Hepatocyte (in vitro differentiated cells): ENCODE results near the gene DHX9. TPM values are rescaled to one million over a fixed set of nuclear protein-coding genes. Genes with fewer than 3 reads are reported as not detected.

Experiments
- DNase-seq: peaks from one replicate; pipeline ENCODE4 v3.0.0-alpha.2; 2016; ENCODE audit warnings: low spot score
- H2AFZ ChIP-seq: fragments of 200-600 bp; sonication (generic); 2 replicates; pipeline ENCODE4 v1.6.0; 2016; ENCODE audit warnings: antibody characterized with exemption, mild to moderate bottlenecking
- H3K27ac ChIP-seq: fragments of 200-600 bp; sonication (generic); 2 replicates; pipeline ENCODE4 v1.5.1; 2016; ENCODE audit warnings: mild to moderate bottlenecking
- H3K27me3 ChIP-seq: fragments of 200-600 bp; sonication (generic); 2 replicates; pipeline ENCODE4 v1.6.1; 2016
- H3K36me3 ChIP-seq: fragments of 200-600 bp; sonication (generic); replicated peaks from 2 replicates; pipeline ENCODE4 v1.5.1; 2016; ENCODE audit warnings: low read depth; ENCODE audit not compliant: insufficient read depth
- H3K4me1 ChIP-seq: fragments of 200-600 bp; sonication (generic); 2 replicates; pipeline ENCODE4 v1.5.1; 2016; ENCODE audit warnings: mild to moderate bottlenecking, moderate library complexity; ENCODE audit not compliant: insufficient read depth
- H3K4me2 ChIP-seq: fragments of 200-600 bp; sonication (generic); 2 replicates; pipeline ENCODE4 v1.6.0; 2016
- H3K4me3 ChIP-seq: fragments of 200-600 bp; sonication (generic); 2 replicates; pipeline ENCODE4 v1.5.1; 2016; ENCODE audit warnings: mild to moderate bottlenecking
- H3K79me2 ChIP-seq: fragments of 200-600 bp; sonication (generic); 2 replicates; pipeline ENCODE4 v1.6.0; 2017; ENCODE audit warnings: mild to moderate bottlenecking
- H3K9me2 ChIP-seq: fragments of 200-600 bp; sonication (generic); replicated peaks from 2 replicates; pipeline ENCODE4 v1.6.0; 2017; ENCODE audit warnings: mild to moderate bottlenecking; ENCODE audit not compliant: insufficient read depth
- H3K9me3 ChIP-seq: fragments of 200-600 bp; sonication (generic); 2 replicates; pipeline ENCODE4 v1.5.1; 2016; ENCODE audit warnings: low read depth, mild to moderate bottlenecking
- H4K20me1 ChIP-seq: fragments of 200-600 bp; sonication (generic); 2 replicates; pipeline ENCODE4 v1.6.0; 2016; ENCODE audit warnings: mild to moderate bottlenecking; ENCODE audit not compliant: insufficient read depth, poor library complexity, severe bottlenecking
- CTCF ChIP-seq: fragments of 200-600 bp; sonication (generic); IDR thresholded peaks from 2 replicates; pipeline ENCODE4 v1.5.1; 2016; ENCODE audit warnings: antibody characterized with exemption, mild to moderate bottlenecking; ENCODE audit not compliant: poor library complexity
- EZH2 ChIP-seq: fragments of 200-600 bp; sonication (generic); IDR thresholded peaks from 2 replicates; pipeline ENCODE4 v1.6.1; 2016; ENCODE audit warnings: antibody characterized with exemption, mild to moderate bottlenecking, borderline replicate concordance
- EZH2phosphoT487 ChIP-seq: fragments of 200-600 bp; sonication (generic); IDR thresholded peaks from one replicate; pipeline ENCODE4 v1.6.1; 2018; ENCODE audit warnings: antibody characterized with exemption, mild to moderate bottlenecking, low read depth, moderate library complexity; ENCODE audit not compliant: unreplicated experiment, severe bottlenecking
- WGBS: methylation state at CpG from one replicate; pipeline ENCODE4 v1.1.6; 2016; ENCODE audit warnings: low lambda C conversion rate; ENCODE audit errors: missing lambda C conversion rate; 5-methylcytosine and 5-hydroxymethylcytosine counted together
- polyA plus RNA-seq: library from polyadenylated mRNA; unstranded; fragments of >200 nt; fragmentation: Nextera tagmentation; extraction: Ambion mirVana; gene quantifications from 2 replicates; pipeline ENCODE4 v1.2.1, GENCODE V29; 2016
- total RNA-seq: library from RNA; depleted of rRNA; stranded (reverse); fragments of >200 nt; gene quantifications from 2 replicates; pipeline ENCODE4 v1.2.3, GENCODE V29; 2014

DHX9 gene
- total and polyA plus RNA-seq, 2 experiments from 2014 or later: 70.7 to 114 TPM

- no peak for DNase-seq
- Histone ChIP-seq H3K9me3 (no peaks in the 10 kb centered on the region), H3K27me3 (no peaks in the 10 kb centered on the region), H3K4me2 (no peak overlapping the region), H3K9me2 (no peaks in the 10 kb centered on the region), H3K36me3 (no peaks in the 10 kb centered on the region), H4K20me1 (peaks cover 97% of the 10 kb centered on the region), H2AFZ (no peak overlapping the region), H3K79me2 (peaks cover 100% of the 10 kb centered on the region), H3K4me3 (no peak overlapping the region), H3K27ac (no peak overlapping the region), H3K4me1 (peaks cover 17% of the 10 kb centered on the region)
- TF ChIP-seq CTCF: no peak
- TF ChIP-seq EZH2phosphoT487: no peak
- no peak for TF ChIP-seq EZH2
- WGBS: 79% methylated on average over 5 of the region's 5 CpGs
Observed at GRCh38 chr1:182845894-182846293, 6.7 kb downstream of the DHX9 start.

GRCh38 chr1:182847105-182847504 is 8.0 kb downstream of the DHX9 start:
- peaks cover 92% of the 10 kb centered on the region for H4K20me1 ChIP-seq
- H3K79me2 ChIP-seq: peaks cover 99% of the 10 kb centered on the region
- DNase-seq: no peak
- H3K36me3 ChIP-seq: no peaks in the 10 kb centered on the region
- H3K4me3 ChIP-seq: no peak overlapping the region
- no peak overlapping the region for H2AFZ ChIP-seq
- H3K4me2 ChIP-seq: no peak overlapping the region
- peaks cover 8% of the 10 kb centered on the region for H3K4me1 ChIP-seq
- H3K27me3 ChIP-seq: no peaks in the 10 kb centered on the region
- no peak overlapping the region for H3K27ac ChIP-seq
- TF ChIP-seq EZH2: no peak
- no peak for TF ChIP-seq EZH2phosphoT487
- TF ChIP-seq CTCF: no peak
- H3K9me2 ChIP-seq: no peaks in the 10 kb centered on the region
- H3K9me3 ChIP-seq: no peaks in the 10 kb centered on the region

- peaks cover 99% of the 10 kb centered on the region for H3K79me2 ChIP-seq
- no peak for DNase-seq
- no peak overlapping the region for H3K27ac ChIP-seq
- WGBS: 98% methylated on average over 2 of the region's 2 CpGs
- peaks cover 84% of the 10 kb centered on the region for H4K20me1 ChIP-seq
- H3K27me3 ChIP-seq: no peaks in the 10 kb centered on the region
- no peak overlapping the region for H3K4me2 ChIP-seq
- TF ChIP-seq EZH2phosphoT487 (no peak), EZH2 (no peak), CTCF (no peak)
- peaks cover under 1% of the 10 kb centered on the region for H3K36me3 ChIP-seq
- no peaks in the 10 kb centered on the region for H3K9me2 ChIP-seq
- H2AFZ ChIP-seq: no peak overlapping the region
- no peaks in the 10 kb centered on the region for H3K9me3 ChIP-seq
- no peak overlapping the region for H3K4me3 ChIP-seq
- H3K4me1 ChIP-seq: no peaks in the 10 kb centered on the region
Observed at GRCh38 chr1:182848736-182849135, 9.6 kb downstream of the DHX9 start.

GRCh38 chr1:182850319-182850718 is 11.2 kb downstream of the DHX9 start:
- H3K27ac ChIP-seq: no peak overlapping the region
- H3K4me1 ChIP-seq: no peaks in the 10 kb centered on the region
- TF ChIP-seq CTCF (no peak), EZH2phosphoT487 (no peak), EZH2 (no peak)
- peaks cover 4% of the 10 kb centered on the region for H3K36me3 ChIP-seq
- WGBS: 94% methylated on average over 4 of the region's 4 CpGs
- peaks cover 99% of the 10 kb centered on the region for H3K79me2 ChIP-seq
- no peak overlapping the region for H2AFZ ChIP-seq
- DNase-seq: no peak
- H4K20me1 ChIP-seq: peaks cover 78% of the 10 kb centered on the region
- H3K27me3 ChIP-seq: no peaks in the 10 kb centered on the region
- no peaks in the 10 kb centered on the region for H3K9me3 ChIP-seq
- H3K9me2 ChIP-seq: no peaks in the 10 kb centered on the region
- H3K4me2 ChIP-seq: no peak overlapping the region
- no peak overlapping the region for H3K4me3 ChIP-seq
